B cell (primary cell): Measurements from ENCODE around the gene MINDY4B.

Experiments used
- CTCF ChIP-seq: fragments of 200-600 bp; IDR thresholded peaks from one replicate; pipeline ENCODE4 v1.8.0; 2022; ENCODE audit warnings: antibody characterized with exemption, mild to moderate bottlenecking
- EZH2 ChIP-seq: IDR thresholded peaks from 2 replicates; pipeline ENCODE4 v1.6.1; 2012; ENCODE audit warnings: borderline replicate concordance, low read depth, mild to moderate bottlenecking, moderate library complexity, low read length; ENCODE audit not compliant: insufficient read depth, poor library complexity, severe bottlenecking

GRCh38 chr3:150911771-150912170 is 6.5 kb upstream of the MINDY4B start:
- TF ChIP-seq CTCF (no peak), EZH2 (no peak)
